Stomach smooth muscle (tissue), 2 donors: ENCODE data around the gene GIMAP2.
A peak's percentile ranks its signal among the peaks of the same experiment; 100 is the strongest.

Experiments used
- H3K27ac ChIP-seq: one replicate; pipeline ENCODE4 v1.7.0; 2013; ENCODE audit warnings: mild to moderate bottlenecking, low read length, inconsistent platforms
- H3K27me3 ChIP-seq, 2 donors: one replicate each; pipeline ENCODE4 v1.7.0; 2013; ENCODE audit warnings: low read length in 2 of 2; ENCODE audit not compliant: insufficient read depth in 2 of 2, control insufficient read depth in 1 of 2
- H3K36me3 ChIP-seq, 2 donors: one replicate each; pipeline ENCODE4 v1.7.0; 2013; ENCODE audit warnings: low read length in 2 of 2; ENCODE audit not compliant: control insufficient read depth in 2 of 2, insufficient read depth in 2 of 2
- H3K4me1 ChIP-seq: one replicate; pipeline ENCODE4 v1.7.0; 2013; ENCODE audit warnings: low read length; ENCODE audit not compliant: control insufficient read depth, insufficient read depth
- H3K4me3 ChIP-seq, 2 donors: one replicate each; pipeline ENCODE4 v1.7.0; 2013; ENCODE audit warnings: low read length in 2 of 2
- H3K9ac ChIP-seq, 2 donors: one replicate each; pipeline ENCODE4 v1.7.0; 2013; ENCODE audit warnings: low read length in 2 of 2, mild to moderate bottlenecking in 1 of 2
- H3K9me3 ChIP-seq, 2 donors: one replicate each; pipeline ENCODE4 v1.7.0; 2013; ENCODE audit warnings: low read length in 2 of 2; ENCODE audit not compliant: control insufficient read depth in 2 of 2
- donor health status: healthy.
- donor health status: Pancreatic carcinoma.

The GIMAP2 gene

DNA sequence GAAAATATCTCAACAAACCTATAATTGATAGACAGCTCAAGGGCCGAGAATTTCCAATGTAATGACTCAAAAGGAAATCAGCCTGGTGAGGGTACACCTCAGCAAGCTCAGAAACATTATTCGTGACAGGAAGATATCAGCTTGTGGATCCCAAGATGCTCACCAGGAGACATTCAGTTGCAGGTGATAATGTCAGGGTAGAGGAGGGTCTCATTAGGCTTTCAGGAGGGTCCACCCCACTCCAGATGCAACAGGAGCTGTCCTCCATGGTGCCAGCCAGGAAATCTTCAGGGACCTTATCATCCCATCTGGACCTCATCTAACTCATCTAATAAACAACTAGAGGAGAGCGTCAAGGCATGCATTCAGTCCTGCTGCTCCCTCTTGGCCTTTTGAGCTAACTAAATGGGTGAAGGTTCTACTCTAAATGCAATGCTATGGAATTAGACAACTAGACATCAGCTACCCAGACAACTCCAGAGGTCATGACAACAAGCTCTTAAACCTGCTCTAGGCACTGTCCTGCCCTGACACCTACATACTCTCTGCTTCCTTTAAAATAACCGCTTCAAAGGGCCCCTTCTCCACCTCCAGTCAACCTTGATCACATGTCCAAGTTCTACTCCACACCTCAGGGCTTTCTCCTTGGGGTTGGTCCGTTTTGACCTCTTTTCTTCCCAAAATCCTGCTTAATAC lies 47.4 kb downstream of the GIMAP2 start:
- H3K9me3 ChIP-seq, result peaks cover 1 to 2% of the 10 kb centered on the region in 2 donors
- no peak overlapping the region for H3K9ac ChIP-seq
- H3K27ac ChIP-seq, result no peak overlapping the region
- peaks cover 2 to 7% of the 10 kb centered on the region in 2 donors for H3K27me3 ChIP-seq
- no peaks in the 10 kb centered on the region for H3K4me1 ChIP-seq
- H3K36me3 ChIP-seq, result no peaks in the 10 kb centered on the region
- no peak overlapping the region for H3K4me3 ChIP-seq

DNA sequence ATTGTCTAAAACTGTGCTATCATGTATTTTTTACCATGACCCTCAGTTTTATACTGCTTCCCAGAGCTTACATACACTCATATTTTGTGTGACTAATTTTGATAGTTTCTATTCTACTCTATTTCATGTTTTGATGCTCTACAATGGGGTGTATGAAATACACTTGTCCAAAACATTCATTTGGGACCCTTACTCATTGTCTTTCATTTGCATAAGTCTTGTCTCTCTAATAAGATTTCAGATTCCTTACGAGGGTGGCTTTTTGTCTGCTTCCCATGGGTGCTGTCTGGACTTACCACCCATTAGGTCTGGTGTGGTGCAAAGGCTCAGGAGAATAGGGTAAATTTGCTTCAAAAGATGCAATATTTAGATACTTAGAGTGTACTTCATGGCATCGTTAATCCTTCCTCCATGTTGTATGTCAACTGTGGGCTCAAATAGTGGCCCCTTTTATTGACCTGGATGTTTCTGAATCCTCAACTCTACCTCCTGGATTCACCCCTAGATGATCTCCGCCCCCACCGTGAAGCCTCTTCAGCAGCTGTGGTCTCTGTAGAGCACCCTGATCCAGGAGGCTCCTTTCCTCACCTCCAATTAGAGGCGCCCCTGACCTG lies 48.1 kb downstream of the GIMAP2 start:
- Histone ChIP-seq H3K27ac (no peak overlapping the region), H3K9me3 (no peaks in the 10 kb centered on the region), H3K4me1 (no peaks in the 10 kb centered on the region), H3K27me3 (peaks cover 2 to 7% of the 10 kb centered on the region in 2 donors), H3K4me3 (no peak overlapping the region), H3K36me3 (no peaks in the 10 kb centered on the region), H3K9ac (no peak overlapping the region)

DNA sequence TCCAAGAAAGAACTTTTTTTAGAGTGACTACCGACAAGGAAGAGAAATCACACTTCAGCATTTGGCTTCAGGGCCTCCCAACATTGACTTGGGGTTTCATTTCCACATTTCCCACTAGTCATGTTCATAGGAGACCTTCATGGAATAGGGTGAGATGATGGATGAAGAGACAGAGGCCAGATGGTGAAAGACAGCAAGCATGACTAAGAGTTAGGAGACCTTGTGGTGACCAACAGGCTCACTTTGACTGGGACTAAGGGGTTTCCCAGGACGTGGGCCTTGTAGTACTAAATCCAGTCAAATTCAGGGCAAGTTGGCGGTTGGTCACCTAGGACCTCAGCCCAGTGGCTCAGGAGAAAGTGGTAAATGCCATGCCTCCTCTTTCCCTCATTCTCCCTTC lies 48.7 kb downstream of the GIMAP2 start:
- H3K9me3 ChIP-seq, result no peaks in the 10 kb centered on the region
- no peaks in the 10 kb centered on the region for H3K36me3 ChIP-seq
- no peak overlapping the region for H3K4me3 ChIP-seq
- H3K4me1 ChIP-seq, result no peaks in the 10 kb centered on the region
- no peak overlapping the region for H3K27ac ChIP-seq
- H3K9ac ChIP-seq, result no peak overlapping the region
- peaks cover 2 to 7% of the 10 kb centered on the region in 2 donors for H3K27me3 ChIP-seq

DNA sequence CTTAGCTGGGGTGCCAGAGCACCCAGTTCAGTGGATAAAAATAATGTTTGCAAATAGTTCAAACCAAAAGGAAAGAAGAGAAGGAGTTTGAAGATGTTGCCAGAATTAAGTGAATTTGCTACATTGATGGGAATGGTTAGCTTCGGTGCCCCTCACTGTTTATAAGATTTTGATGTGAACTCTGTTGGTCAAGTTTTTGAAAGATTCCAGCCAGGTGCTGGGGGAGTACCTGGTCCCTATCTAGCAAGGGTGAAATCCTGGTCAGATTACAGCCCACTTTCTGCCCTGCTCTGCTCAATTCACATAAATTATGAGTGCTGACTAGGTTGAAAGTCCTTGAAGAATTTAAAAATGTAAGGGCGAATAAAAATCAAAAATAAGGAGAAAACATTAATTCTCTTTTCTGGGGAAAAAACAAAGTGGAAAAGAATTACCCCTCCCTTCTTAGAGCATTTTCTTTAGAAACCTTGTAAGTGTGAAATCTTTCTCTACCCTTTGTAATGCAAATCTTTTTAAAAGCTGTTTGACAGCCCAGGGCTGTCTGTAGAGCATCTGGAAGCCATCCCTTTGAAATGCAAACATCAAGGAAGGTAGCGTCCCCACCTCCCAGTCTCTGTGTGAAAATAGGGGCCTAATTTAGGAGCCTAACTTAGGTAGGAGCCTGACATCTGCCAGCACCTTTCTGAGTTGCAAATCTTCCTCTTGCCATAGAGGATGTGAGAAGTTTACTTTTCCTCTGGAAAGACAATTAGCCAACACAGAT lies 50.3 kb downstream of the GIMAP2 start:
- no peak overlapping the region for H3K4me3 ChIP-seq
- H3K27me3 ChIP-seq, result peaks cover 2 to 7% of the 10 kb centered on the region in 2 donors
- H3K9ac ChIP-seq, result no peak overlapping the region
- H3K4me1 ChIP-seq, result no peaks in the 10 kb centered on the region
- no peaks in the 10 kb centered on the region for H3K9me3 ChIP-seq
- H3K27ac ChIP-seq, result no peak overlapping the region
- H3K36me3 ChIP-seq, result no peaks in the 10 kb centered on the region

DNA sequence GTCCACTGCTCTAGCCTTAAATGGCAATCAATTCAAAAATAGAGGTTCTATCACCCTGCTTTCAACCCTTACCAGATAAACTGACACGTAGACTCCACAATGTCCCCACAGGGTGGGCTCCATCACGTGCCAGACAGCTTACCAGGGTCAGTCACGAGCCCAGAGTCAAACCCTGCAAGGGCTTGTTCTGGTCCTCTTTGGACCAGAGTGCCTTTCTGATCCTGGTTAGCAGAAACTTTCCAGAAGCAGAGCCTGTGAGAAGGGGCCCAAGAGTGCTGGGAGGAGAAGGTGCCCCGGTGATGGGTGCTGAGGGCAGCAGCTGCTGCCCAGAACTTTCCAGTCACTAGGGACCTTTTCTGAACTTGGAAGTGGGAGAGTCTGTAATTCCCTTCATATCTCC lies 51.4 kb downstream of the GIMAP2 start:
- H3K9me3 ChIP-seq, result no peaks in the 10 kb centered on the region
- peaks cover 2 to 7% of the 10 kb centered on the region in 2 donors for H3K27me3 ChIP-seq
- no peak overlapping the region for H3K27ac ChIP-seq
- no peaks in the 10 kb centered on the region for H3K4me1 ChIP-seq
- no peaks in the 10 kb centered on the region for H3K36me3 ChIP-seq
- no peak overlapping the region for H3K9ac ChIP-seq
- H3K4me3 ChIP-seq, result peak overlapping the region; percentile 67 to 71

DNA sequence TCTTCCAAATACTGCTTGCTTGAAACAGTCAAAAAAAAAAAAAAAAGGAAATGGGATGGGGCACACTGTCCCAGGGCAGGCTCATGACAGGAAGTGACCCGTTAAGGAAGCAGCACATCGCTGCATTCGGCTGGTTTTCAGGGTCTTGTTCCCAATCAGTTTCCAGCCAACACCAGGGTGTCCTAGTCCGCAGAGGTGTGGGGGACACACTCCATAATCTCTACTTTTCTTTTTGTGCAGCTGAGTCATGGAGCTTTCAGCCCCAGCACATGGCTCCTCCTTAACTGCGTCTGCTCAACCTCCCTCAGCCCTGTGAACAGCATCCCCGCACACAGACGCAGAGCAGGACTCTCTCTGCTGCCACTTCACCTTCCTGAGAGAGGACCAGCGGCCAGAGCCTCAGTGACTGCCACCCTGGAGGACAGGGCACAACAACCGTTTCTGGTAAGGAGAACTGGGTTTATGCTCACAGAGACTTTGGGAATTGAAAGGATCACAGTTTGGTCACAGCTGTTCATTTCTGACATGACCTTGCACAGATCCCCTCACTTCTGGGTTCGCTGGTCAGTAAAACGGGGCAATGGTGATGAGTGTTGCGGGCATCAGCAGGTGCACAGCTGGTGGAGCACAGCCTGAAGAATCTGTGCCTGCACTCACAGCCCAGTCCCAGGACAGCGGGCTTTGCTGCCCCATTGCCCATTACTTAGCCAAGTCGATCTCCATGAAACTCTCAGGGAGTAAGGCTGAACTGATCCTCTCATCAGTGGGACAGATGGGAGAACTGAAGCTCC lies 52.0 kb downstream of the GIMAP2 start, which contains the start of gene GIMAP5:
GIMAP5 (plus strand) TSS at position 154 of the 791 bp plus-strand sequence. CDS start 3,467 bp downstream, outside the sequence.
- no peaks in the 10 kb centered on the region for H3K9me3 ChIP-seq
- H3K27ac ChIP-seq, result peak within 1 kb of the TSS; percentile 18
- H3K4me3 ChIP-seq, result peak within 1 kb of the TSS; percentile 67 to 71
- peaks cover 2 to 7% of the 10 kb centered on the region in 2 donors for H3K27me3 ChIP-seq
- H3K4me1 ChIP-seq, result peaks cover under 1% of the 10 kb centered on the region
- no peaks in the 10 kb centered on the region for H3K36me3 ChIP-seq
- H3K9ac ChIP-seq, result peak within 1 kb of the TSS; percentile 47 to 55

DNA sequence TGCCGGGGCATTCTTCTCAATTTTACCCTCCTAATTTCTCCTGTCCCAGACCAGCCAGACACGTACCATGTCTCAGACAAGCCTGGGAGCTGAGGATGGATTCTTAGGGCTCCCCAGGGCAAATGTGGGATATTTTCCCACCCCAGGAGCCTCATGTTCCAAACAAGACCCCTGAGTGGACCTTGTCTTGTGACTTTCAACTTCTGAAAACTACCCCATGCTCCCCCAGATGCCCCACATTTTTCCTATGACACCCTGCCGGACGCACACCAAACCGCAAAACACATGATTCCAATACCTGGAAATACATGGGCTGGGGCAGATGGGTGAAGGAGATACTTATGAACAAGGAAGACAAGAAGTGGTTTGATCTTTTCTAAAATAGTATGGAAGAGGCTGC lies 52.6 kb downstream of the GIMAP2 start:
- Histone ChIP-seq H3K4me3 (peak overlapping the region; percentile 67 to 71), H3K36me3 (no peaks in the 10 kb centered on the region), H3K9ac (peak overlapping the region; percentile 47 to 55), H3K4me1 (peaks cover 7% of the 10 kb centered on the region), H3K27ac (peak overlapping the region; percentile 18), H3K9me3 (no peaks in the 10 kb centered on the region), H3K27me3 (peaks cover 2 to 7% of the 10 kb centered on the region in 2 donors)

DNA sequence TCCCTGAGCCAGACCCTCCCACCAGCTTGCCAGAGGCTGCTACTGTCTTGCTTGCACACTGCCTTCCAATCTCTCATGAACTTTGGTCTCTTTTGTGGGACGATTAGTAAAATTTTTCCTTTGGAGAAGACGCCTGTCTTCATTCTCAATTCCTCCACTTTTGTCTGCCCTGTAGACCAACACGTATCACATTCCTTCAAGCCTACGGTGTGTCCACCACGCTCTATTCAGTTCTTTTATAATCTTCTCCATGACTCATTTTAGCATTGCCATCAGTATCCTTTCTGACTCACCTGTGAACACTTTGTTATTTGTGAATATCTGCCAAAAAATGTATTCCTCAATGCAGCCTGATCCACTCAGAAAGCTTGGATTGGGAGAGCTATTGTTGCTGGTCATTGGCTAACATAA lies 53.1 kb downstream of the GIMAP2 start:
- H3K4me1 ChIP-seq, result peaks cover 11% of the 10 kb centered on the region
- peaks cover 2 to 7% of the 10 kb centered on the region in 2 donors for H3K27me3 ChIP-seq
- H3K4me3 ChIP-seq, result peak overlapping the region; percentile 67 to 71
- H3K36me3 ChIP-seq, result no peaks in the 10 kb centered on the region
- H3K27ac ChIP-seq, result peak overlapping the region; percentile 18
- peak overlapping the region in 1 of 2 donors; percentile 55 for H3K9ac ChIP-seq
- H3K9me3 ChIP-seq, result no peaks in the 10 kb centered on the region

DNA sequence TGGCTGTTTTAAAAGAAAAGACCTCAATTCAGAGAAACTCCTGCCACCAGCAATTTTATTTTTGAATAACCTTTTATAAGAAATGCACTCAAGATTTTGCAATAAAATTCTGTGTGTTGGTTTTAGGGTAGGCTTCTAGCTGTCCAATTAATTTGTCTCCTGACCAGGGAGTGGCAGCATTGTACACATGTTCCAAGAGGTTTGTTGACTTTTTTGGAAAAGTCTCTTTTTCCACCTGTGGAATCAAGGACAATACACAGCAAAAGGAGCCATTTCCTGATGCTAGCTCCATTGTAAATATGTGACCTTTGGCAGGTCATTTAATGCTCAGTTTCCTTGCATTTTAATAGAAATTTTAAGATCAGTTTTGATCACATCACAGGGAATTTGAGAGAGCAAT lies 53.5 kb downstream of the GIMAP2 start:
- no peak overlapping the region for H3K9ac ChIP-seq
- no peaks in the 10 kb centered on the region for H3K9me3 ChIP-seq
- H3K27me3 ChIP-seq, result peaks cover 2 to 7% of the 10 kb centered on the region in 2 donors
- H3K36me3 ChIP-seq, result no peaks in the 10 kb centered on the region
- no peak overlapping the region for H3K27ac ChIP-seq
- peaks cover 14% of the 10 kb centered on the region for H3K4me1 ChIP-seq
- H3K4me3 ChIP-seq, result peak overlapping the region in 1 of 2 donors; percentile 71

DNA sequence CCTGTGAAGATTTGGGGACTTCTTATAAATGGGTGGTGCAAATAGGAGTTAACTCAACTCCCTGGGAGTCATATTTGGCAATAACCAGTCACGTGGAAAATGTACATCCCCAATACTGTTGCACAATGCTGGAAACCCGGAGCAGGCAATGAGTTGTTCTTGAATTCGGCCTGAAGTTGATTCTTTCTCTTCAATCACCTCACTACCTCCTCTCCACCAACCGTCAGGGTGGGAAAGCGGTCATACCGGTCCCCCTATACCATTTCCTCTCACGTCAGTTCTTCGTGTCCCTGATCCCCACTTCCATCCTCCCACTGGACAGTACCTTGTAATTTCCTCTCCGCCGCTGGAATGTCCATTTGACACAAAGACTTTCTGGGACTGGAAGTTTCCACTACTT lies 54.5 kb downstream of the GIMAP2 start:
- Histone ChIP-seq H3K27ac (no peak overlapping the region), H3K4me3 (peak overlapping the region in 1 of 2 donors; percentile 9), H3K36me3 (no peaks in the 10 kb centered on the region)

More for the DNA sequence above, 54.5 kb downstream of the GIMAP2 start:
- peaks cover 17% of the 10 kb centered on the region for H3K4me1 ChIP-seq
- peaks cover 2 to 5% of the 10 kb centered on the region in 2 donors for H3K27me3 ChIP-seq
- H3K9me3 ChIP-seq, result no peaks in the 10 kb centered on the region
- no peak overlapping the region for H3K9ac ChIP-seq
